GM12873 (cell line): ENCODE measurements around the gene ARNT2.

Experiments
- TF ChIP-seq, protein P1 (sequence below): IDR thresholded peaks from 2 replicates; pipeline ENCODE4 v1.5.1; 2012; ENCODE audit warnings: low read depth, mild to moderate bottlenecking, moderate library complexity, low read length, control low read depth; ENCODE audit not compliant: insufficient read depth; ENCODE audit errors: missing control alignments

ARNT2 gene

DNA sequence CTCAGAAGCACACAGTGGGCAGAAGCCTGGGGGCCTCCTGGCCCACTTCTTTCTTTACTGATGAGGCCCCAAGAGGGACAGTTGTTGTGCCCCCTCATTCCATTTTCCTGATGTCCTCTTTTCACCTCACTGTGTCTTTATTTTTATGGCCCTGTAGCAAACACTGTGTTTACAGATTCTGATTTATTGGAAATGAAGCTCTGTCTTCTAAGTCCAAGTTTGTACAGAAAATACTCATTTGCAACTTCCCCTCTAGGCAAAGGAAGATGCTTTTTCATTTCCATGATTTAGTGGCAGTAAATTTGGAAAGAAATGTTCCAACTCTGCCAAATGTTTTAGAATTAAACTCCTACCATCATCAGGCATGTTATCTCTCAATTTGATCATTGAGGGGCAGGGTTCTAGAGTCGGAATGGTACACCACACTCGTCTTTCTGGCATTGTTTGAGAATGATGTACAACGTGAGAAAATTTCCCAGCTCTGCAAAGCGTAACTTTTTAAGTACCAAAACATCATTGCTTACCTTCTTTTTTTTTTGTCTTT is 129.7 kb downstream of the ARNT2 start:
- TF ChIP-seq, protein P1, sequence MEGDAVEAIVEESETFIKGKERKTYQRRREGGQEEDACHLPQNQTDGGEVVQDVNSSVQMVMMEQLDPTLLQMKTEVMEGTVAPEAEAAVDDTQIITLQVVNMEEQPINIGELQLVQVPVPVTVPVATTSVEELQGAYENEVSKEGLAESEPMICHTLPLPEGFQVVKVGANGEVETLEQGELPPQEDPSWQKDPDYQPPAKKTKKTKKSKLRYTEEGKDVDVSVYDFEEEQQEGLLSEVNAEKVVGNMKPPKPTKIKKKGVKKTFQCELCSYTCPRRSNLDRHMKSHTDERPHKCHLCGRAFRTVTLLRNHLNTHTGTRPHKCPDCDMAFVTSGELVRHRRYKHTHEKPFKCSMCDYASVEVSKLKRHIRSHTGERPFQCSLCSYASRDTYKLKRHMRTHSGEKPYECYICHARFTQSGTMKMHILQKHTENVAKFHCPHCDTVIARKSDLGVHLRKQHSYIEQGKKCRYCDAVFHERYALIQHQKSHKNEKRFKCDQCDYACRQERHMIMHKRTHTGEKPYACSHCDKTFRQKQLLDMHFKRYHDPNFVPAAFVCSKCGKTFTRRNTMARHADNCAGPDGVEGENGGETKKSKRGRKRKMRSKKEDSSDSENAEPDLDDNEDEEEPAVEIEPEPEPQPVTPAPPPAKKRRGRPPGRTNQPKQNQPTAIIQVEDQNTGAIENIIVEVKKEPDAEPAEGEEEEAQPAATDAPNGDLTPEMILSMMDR, result no peak

DNA sequence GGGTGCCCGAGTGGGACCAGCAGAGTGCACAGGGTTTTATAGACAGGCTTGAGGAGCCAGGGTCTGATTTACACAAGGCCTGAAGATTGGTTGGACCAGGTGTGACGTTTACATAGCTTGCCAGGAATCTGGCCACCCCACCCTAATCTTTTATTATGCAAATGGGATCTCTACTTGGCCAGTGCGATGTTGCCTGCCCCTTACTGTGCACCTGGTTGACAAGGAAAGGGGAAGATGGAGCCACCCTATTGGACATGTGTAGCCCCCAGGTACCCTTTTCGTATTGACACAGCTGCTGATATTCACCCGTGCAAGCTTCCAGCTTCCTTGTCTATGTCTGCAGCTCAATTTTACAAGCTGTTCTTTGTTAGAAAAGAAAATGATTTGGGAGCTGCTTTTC is 132.0 kb downstream of the ARNT2 start:
- TF ChIP-seq, protein P1, result no peak

DNA sequence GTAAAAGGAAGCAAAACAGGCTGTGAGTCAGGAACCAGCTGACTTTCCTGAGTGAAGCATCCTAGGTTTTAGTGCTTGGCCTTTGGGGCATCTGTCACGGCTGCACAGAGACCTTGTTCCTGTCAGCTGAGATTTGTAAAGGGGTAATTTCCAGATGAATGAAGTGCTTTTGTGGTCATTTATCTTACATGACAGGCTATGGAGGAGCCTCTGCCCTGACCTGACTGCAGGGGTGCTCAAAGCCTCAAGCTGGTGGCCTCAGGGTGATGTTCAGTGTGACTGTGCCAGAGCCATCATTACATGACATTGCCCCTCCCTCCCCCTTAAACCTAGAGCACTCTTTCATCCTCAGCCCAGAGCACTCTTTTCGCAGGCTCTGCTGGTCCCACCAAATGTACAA is 132.5 kb downstream of the ARNT2 start:
- TF ChIP-seq, protein P1, result no peak

DNA sequence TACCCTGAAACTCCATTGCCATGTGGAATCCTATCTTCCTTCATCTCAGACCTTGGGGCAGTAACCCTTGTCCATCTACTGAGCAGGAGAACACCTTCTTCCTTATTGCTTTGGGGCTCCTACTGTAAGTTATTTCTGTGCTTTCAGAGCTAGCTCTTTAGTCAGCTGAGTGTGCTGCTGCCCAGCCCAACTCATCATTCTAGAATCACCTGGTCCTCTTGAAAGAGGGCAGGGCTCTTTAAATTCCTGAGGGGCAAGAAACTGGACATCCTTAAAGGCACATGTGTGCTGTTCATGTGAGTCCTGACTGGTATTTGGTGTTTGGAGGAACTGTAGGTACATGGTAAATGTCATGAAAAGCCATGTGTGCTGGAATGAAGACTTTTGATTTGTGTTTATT is 140.9 kb downstream of the ARNT2 start:
- TF ChIP-seq, protein P1, result no peak

DNA sequence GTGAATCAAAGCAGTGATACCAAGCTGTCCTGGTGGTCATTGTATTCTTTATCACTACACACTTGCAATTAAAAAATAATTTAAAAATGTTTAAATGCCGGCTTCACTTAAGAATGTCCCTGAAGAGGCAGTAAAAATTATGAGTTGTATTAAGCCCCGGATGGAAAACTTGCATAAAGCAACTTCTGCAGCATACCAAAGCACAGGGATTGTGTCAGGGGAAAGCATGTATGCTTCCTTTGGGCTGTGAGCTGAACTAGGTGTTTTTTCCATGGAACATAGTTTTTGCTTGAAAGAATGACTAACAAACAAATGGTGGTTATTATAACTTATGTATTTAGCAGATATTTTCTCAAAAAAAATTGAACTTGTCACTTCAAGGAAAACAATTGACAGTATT is 143.1 kb downstream of the ARNT2 start:
- TF ChIP-seq, protein P1, result no peak

DNA sequence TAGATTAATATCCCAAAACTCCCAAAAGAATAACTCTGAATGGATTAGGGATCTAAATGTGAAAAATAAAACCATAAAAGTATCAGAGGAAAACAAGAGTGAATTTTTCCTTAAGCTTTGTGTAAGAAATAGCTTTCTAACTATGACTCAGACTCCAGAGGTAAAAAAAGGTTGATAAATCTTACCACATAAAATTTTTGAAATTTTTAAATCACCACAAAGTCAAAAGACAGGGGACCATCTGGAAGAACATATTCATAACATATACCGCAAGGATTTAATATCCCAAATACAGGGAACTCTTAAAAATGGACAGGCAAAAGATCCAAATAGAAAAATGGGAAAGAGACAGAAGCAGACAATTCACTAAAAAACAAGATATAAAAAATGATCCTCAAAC is 145.0 kb downstream of the ARNT2 start:
- TF ChIP-seq, protein P1, result no peak

DNA sequence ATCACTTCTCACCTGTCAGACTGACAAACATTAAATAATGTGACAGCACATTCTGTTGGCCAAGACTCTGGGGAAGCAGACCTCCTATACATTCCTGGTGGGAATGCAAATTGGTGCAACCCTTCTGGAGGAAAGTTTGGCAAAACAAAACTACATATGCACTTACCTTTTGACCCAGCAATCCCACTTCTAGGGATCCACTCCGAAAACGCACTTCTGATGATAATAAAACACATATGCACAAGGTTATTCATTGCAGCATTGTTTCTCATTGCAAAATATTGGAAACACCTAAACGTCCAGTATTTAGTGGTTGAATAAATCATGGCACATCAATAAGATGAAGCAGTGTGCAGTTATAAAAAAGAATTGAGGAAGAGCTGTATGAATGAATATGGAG is 145.5 kb downstream of the ARNT2 start:
- TF ChIP-seq, protein P1, result no peak

DNA sequence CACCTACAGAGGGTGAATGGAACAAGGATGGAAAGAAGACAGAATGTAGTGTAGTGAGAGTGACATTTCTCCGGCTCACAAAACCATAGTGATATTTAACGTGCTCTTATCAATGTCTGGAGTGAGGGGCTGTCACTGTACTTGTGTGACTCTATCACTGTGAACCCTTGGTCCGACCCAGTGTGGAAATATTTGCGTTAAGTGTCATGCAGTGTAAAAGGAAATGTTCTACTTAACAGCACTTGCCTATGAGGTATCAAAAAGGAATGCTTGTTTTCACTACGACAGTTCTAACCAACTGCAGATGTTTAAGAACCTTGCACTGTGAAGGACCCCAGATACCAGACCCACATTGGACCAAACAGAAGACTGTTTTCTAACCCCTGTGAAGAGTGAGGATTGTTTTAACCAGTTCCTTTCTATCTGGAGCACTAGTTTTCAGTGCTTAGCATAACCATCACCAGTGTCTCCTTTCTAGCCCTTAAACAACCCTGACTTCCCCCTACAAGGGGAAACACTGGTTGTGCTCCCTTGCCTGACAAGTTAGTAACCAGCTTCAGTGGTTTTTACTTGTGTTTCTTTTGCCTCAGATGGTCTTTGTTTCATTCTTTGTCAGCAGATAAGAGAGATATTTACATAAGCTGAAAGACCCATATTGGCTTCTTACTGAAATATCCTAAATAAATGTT is 146.2 kb downstream of the ARNT2 start:
- TF ChIP-seq, protein P1, result no peak
